Muscle of leg (tissue), 11 donors: ENCODE data around the gene OMP. TPM values are rescaled to one million over a fixed set of nuclear protein-coding genes. Genes with fewer than 3 reads are reported as not detected.
A peak's percentile ranks its signal among the peaks of the same experiment; 100 is the strongest.

Source experiments
- DNase-seq: peaks from one replicate; pipeline ENCODE4 v3.0.0; 2013
- H3K27ac ChIP-seq: one replicate; pipeline ENCODE4 v1.5.1; 2013; ENCODE audit warnings: mild to moderate bottlenecking, low read length, control low read depth
- H3K27me3 ChIP-seq: one replicate; pipeline ENCODE4 v1.6.1; 2013; ENCODE audit warnings: low read length; ENCODE audit not compliant: control insufficient read depth, insufficient read depth
- H3K36me3 ChIP-seq: one replicate; pipeline ENCODE4 v1.6.1; 2013; ENCODE audit warnings: low read length; ENCODE audit not compliant: control insufficient read depth, insufficient read depth
- H3K4me1 ChIP-seq: one replicate; pipeline ENCODE4 v1.6.1; 2013; ENCODE audit warnings: low read length; ENCODE audit not compliant: control insufficient read depth, insufficient read depth
- H3K4me3 ChIP-seq: one replicate; pipeline ENCODE4 v1.5.1; 2013; ENCODE audit warnings: low read length, control low read depth
- H3K9me3 ChIP-seq: replicated peaks from 2 replicates; pipeline ENCODE4 v1.6.1; 2013; ENCODE audit warnings: low read depth, low read length; ENCODE audit not compliant: control insufficient read depth
- WGBS: methylation state at CpG from one replicate; pipeline ENCODE4 v1.1.5; 2013; ENCODE audit warnings: missing lambda C conversion rate; ENCODE audit not compliant: insufficient coverage; 5-methylcytosine and 5-hydroxymethylcytosine counted together
- polyA plus RNA-seq, 8 donors: library from polyadenylated mRNA; unstranded; fragments of 120-200 nt; gene quantifications; one replicate each; pipeline versions ENCODE4 v1.2.1 to v1.2.3, GENCODE V29; 2013; ENCODE audit warnings: inconsistent platforms in 1 of 8, low replicate concordance in 1 of 8; ENCODE audit not compliant: insufficient read length in 8 of 8, insufficient read depth in 1 of 8
- total RNA-seq: library from RNA; stranded (reverse); fragments of 120-200 nt; gene quantifications from one replicate; pipeline ENCODE4 v1.2.4, GENCODE V29; 2013

OMP gene
- total and polyA plus RNA-seq, 9 donors, result 0.27 TPM; not detected in 8

- H3K4me1 ChIP-seq, result peaks cover 3% of the 10 kb centered on the region
- H3K36me3 ChIP-seq, result peaks cover 45% of the 10 kb centered on the region
- H3K27me3 ChIP-seq, result no peaks in the 10 kb centered on the region
- no peak overlapping the region for H3K27ac ChIP-seq
- H3K4me3 ChIP-seq, result no peak overlapping the region
- DNase-seq, result no peak
- H3K9me3 ChIP-seq, result no peaks in the 10 kb centered on the region
- 96% methylated on average over 4 of the region's 8 CpGs for whole genome bisulfite sequencing
These were observed 19.4 kb downstream of the OMP start for GRCh38 chr11:77121876-77122575.

- no peak overlapping the region for H3K4me3 ChIP-seq
- no peak for DNase-seq
- no peaks in the 10 kb centered on the region for H3K9me3 ChIP-seq
- WGBS, result 100% methylated on average over 1 of the region's 7 CpGs
- no peak overlapping the region for H3K27ac ChIP-seq
- peaks cover 9% of the 10 kb centered on the region for H3K4me1 ChIP-seq
- H3K27me3 ChIP-seq, result no peaks in the 10 kb centered on the region
- peaks cover 45% of the 10 kb centered on the region for H3K36me3 ChIP-seq
These were observed 20.1 kb downstream of the OMP start for GRCh38 chr11:77122576-77123212.

GRCh38 chr11:77123591-77123990, 21.0 kb downstream of the OMP start:
- 87% methylated on average over 7 of the region's 8 CpGs for WGBS
- H3K4me1 ChIP-seq, result peaks cover 18% of the 10 kb centered on the region
- H3K4me3 ChIP-seq, result no peak overlapping the region
- H3K9me3 ChIP-seq, result no peaks in the 10 kb centered on the region
- no peaks in the 10 kb centered on the region for H3K27me3 ChIP-seq
- no peak for DNase-seq
- H3K36me3 ChIP-seq, result peaks cover 38% of the 10 kb centered on the region
- H3K27ac ChIP-seq, result no peak overlapping the region

GRCh38 chr11:77124041-77124440, 21.4 kb downstream of the OMP start:
- Histone ChIP-seq H3K4me3 (no peak overlapping the region), H3K27ac (no peak overlapping the region), H3K9me3 (no peaks in the 10 kb centered on the region), H3K4me1 (peaks cover 18% of the 10 kb centered on the region), H3K27me3 (no peaks in the 10 kb centered on the region), H3K36me3 (peaks cover 38% of the 10 kb centered on the region)
- WGBS, result 84% methylated on average over 8 of the region's 8 CpGs
- DNase-seq, result no peak

GRCh38 chr11:77124488-77124887, 21.8 kb downstream of the OMP start:
- WGBS, result 72% methylated on average over 2 of the region's 6 CpGs
- Histone ChIP-seq H3K4me1 (peaks cover 18% of the 10 kb centered on the region), H3K4me3 (no peak overlapping the region), H3K27ac (no peak overlapping the region), H3K27me3 (no peaks in the 10 kb centered on the region), H3K36me3 (peaks cover 38% of the 10 kb centered on the region), H3K9me3 (no peaks in the 10 kb centered on the region)
- no peak for DNase-seq

- Histone ChIP-seq H3K4me1 (peaks cover 20% of the 10 kb centered on the region), H3K27ac (no peak overlapping the region), H3K36me3 (peaks cover 32% of the 10 kb centered on the region), H3K4me3 (no peak overlapping the region), H3K27me3 (no peaks in the 10 kb centered on the region), H3K9me3 (no peaks in the 10 kb centered on the region)
- peak; percentile 42 for DNase-seq
- WGBS, result 33% methylated on average over 1 of the region's 6 CpGs
These were observed 22.6 kb downstream of the OMP start for GRCh38 chr11:77125191-77125590.

- H3K27ac ChIP-seq, result no peak overlapping the region
- WGBS, result no CpG with 5 or more reads among the region's 4 CpGs
- no peaks in the 10 kb centered on the region for H3K9me3 ChIP-seq
- no peak for DNase-seq
- H3K4me1 ChIP-seq, result peaks cover 25% of the 10 kb centered on the region
- no peak overlapping the region for H3K4me3 ChIP-seq
- H3K27me3 ChIP-seq, result no peaks in the 10 kb centered on the region
- peaks cover 31% of the 10 kb centered on the region for H3K36me3 ChIP-seq
These were observed 23.1 kb downstream of the OMP start for GRCh38 chr11:77125695-77126094.

GRCh38 chr11:77126156-77126775, 23.6 kb downstream of the OMP start:
- DNase-seq, result no peak
- WGBS, result 68% methylated on average over 13 of the region's 17 CpGs

GRCh38 chr11:77126861-77127234, 24.2 kb downstream of the OMP start:
- WGBS, result 4% methylated on average over 9 of the region's 10 CpGs
- DNase-seq, result no peak
- peaks cover 25% of the 10 kb centered on the region for H3K36me3 ChIP-seq
- H3K4me1 ChIP-seq, result peaks cover 35% of the 10 kb centered on the region
- H3K27me3 ChIP-seq, result no peaks in the 10 kb centered on the region
- no peak overlapping the region for H3K27ac ChIP-seq
- H3K4me3 ChIP-seq, result peak overlapping the region; percentile 35
- no peaks in the 10 kb centered on the region for H3K9me3 ChIP-seq

More at GRCh38 chr11:77126156-77126775, 23.6 kb downstream of the OMP start:
- no peaks in the 10 kb centered on the region for H3K27me3 ChIP-seq
- H3K4me1 ChIP-seq, result peaks cover 31% of the 10 kb centered on the region
- H3K4me3 ChIP-seq, result no peak overlapping the region
- no peaks in the 10 kb centered on the region for H3K9me3 ChIP-seq
- peaks cover 26% of the 10 kb centered on the region for H3K36me3 ChIP-seq
- no peak overlapping the region for H3K27ac ChIP-seq

- Histone ChIP-seq H3K27ac (peak overlapping the region; percentile 59), H3K4me3 (peak overlapping the region; percentile 35)
- DNase-seq, result peak; percentile 74
These were observed 24.7 kb downstream of the OMP start for GRCh38 chr11:77127235-77127911.

More at GRCh38 chr11:77127235-77127911, 24.7 kb downstream of the OMP start:
- Histone ChIP-seq H3K9me3 (no peaks in the 10 kb centered on the region), H3K4me1 (peaks cover 35% of the 10 kb centered on the region), H3K36me3 (peaks cover 20% of the 10 kb centered on the region), H3K27me3 (no peaks in the 10 kb centered on the region)
- WGBS, result under 1% methylated on average over 24 of the region's 27 CpGs
